Activated naive CD8-positive, alpha-beta T cell treated with anti-CD3 and anti-CD28 coated beads, Interleukin-2, amount 50 U/mL, for 16 hours (primary cell): ENCODE results near the gene ALOX5.
"Not testable (repeated sequence)": the region's sequence is repeated elsewhere in the genome, so short reads cannot be mapped to it uniquely, and the experiment has no call there.

Experiments used
- DNase-seq: peaks from one replicate; pipeline ENCODE4 v3.0.0-alpha.2; 2020; ENCODE audit warnings: low read depth, low spot score

Gene ALOX5

GRCh38 chr10:45374350-45375052 is 485 bp downstream of the ALOX5 start:
- DNase-seq = no peak

- DNase-seq = no peak
These were observed 1.1 kb downstream of the ALOX5 start for GRCh38 chr10:45375101-45375500.

- DNase-seq = no peak
These were observed 1.8 kb downstream of the ALOX5 start for GRCh38 chr10:45375716-45376231.

GRCh38 chr10:45376371-45376801 is 2.4 kb downstream of the ALOX5 start:
- DNase-seq = no peak

GRCh38 chr10:45377321-45377720 is 3.3 kb downstream of the ALOX5 start:
- DNase-seq = no peak

- no peak for DNase-seq
These were observed 3.8 kb downstream of the ALOX5 start for GRCh38 chr10:45377858-45378257.

GRCh38 chr10:45378914-45379726 is 5.1 kb downstream of the ALOX5 start:
- no peak for DNase-seq

GRCh38 chr10:45379891-45380540 is 6.0 kb downstream of the ALOX5 start:
- no peak for DNase-seq

- DNase-seq = no peak
These were observed 7.0 kb downstream of the ALOX5 start for GRCh38 chr10:45380903-45381620.

- no peak for DNase-seq
These were observed 8.6 kb downstream of the ALOX5 start for GRCh38 chr10:45382591-45382990.

GRCh38 chr10:45383682-45384330 is 9.8 kb downstream of the ALOX5 start:
- no peak for DNase-seq

GRCh38 chr10:45386657-45387056 is 12.6 kb downstream of the ALOX5 start:
- no peak for DNase-seq

- DNase-seq = no peak
These were observed 13.3 kb downstream of the ALOX5 start for GRCh38 chr10:45387096-45387893.

GRCh38 chr10:45389671-45390070 is 15.7 kb downstream of the ALOX5 start:
- DNase-seq = not testable (repeated sequence)

GRCh38 chr10:45391636-45392035 is 17.6 kb downstream of the ALOX5 start:
- not testable (repeated sequence) for DNase-seq

GRCh38 chr10:45395554-45395953 is 21.5 kb downstream of the ALOX5 start:
- DNase-seq = no peak

- DNase-seq = no peak
These were observed 24.6 kb downstream of the ALOX5 start for GRCh38 chr10:45398595-45398994.

- DNase-seq = no peak
These were observed 25.1 kb downstream of the ALOX5 start for GRCh38 chr10:45399113-45399512.

GRCh38 chr10:45403151-45403550 is 29.1 kb downstream of the ALOX5 start:
- DNase-seq = no peak

- no peak for DNase-seq
These were observed 30.2 kb downstream of the ALOX5 start for GRCh38 chr10:45404087-45404769.
